Keratinocyte (primary cell): ENCODE measurements around the gene CLINT1. TPM values are rescaled to one million over a fixed set of nuclear protein-coding genes. Genes with fewer than 3 reads are reported as not detected.

ENCODE experiments used
- DNase-seq: peaks from one replicate; pipeline ENCODE4 v3.0.0-alpha.2; 2011; ENCODE audit warnings: low read depth, missing footprints, low spot score
- FAIRE-seq: peaks from 2 replicates; lab custom pipeline; 2011; peaks lifted over from hg19 to GRCh38; lab: Jason Lieb, UNC
- H2AFZ ChIP-seq: 2 replicates; pipeline ENCODE4 v1.6.0; 2012; ENCODE audit warnings: low read length, control low read depth, inconsistent platforms; ENCODE audit not compliant: control insufficient read depth
- H3K27ac ChIP-seq: 2 replicates; pipeline ENCODE4 v1.5.1; 2011; ENCODE audit warnings: low read length; ENCODE audit not compliant: control insufficient read depth, insufficient read depth
- H3K27me3 ChIP-seq: 3 replicates; pipeline ENCODE4 v1.6.0; 2011; ENCODE audit warnings: low read length; ENCODE audit not compliant: control insufficient read depth, insufficient read depth; ENCODE audit errors: extremely low read depth
- H3K36me3 ChIP-seq, 2 experiments: 2 replicates in 1 of 2; 3 replicates in 1 of 2; pipeline ENCODE4 v1.5.1; 2011; ENCODE audit warnings: low read length in 2 of 2, mild to moderate bottlenecking in 1 of 2; ENCODE audit not compliant: control insufficient read depth in 2 of 2, insufficient read depth in 2 of 2; ENCODE audit errors: extremely low read depth in 1 of 2
- H3K4me1 ChIP-seq: 3 replicates; pipeline ENCODE4 v1.5.1; 2011; ENCODE audit warnings: low read length; ENCODE audit not compliant: control insufficient read depth, insufficient read depth; ENCODE audit errors: extremely low read depth
- H3K4me2 ChIP-seq: 3 replicates; pipeline ENCODE4 v1.6.0; 2011; ENCODE audit warnings: low read depth, low read length; ENCODE audit not compliant: control insufficient read depth, insufficient read depth; ENCODE audit errors: extremely low read depth
- H3K4me3 ChIP-seq, 3 experiments: fragments of 200-600 bp in 1 of 3; sonication (generic) in 1 of 3; 2 replicates in 2 of 3; 3 replicates in 1 of 3; pipeline ENCODE4 v1.5.1; 2011 to 2016; ENCODE audit warnings: low read length in 3 of 3, mild to moderate bottlenecking in 3 of 3, control low read depth in 2 of 3, inconsistent platforms in 1 of 3, low read depth in 1 of 3, mixed read lengths in 1 of 3, mixed run types in 1 of 3, moderate library complexity in 1 of 3; ENCODE audit not compliant: control insufficient read depth in 2 of 3, insufficient read depth in 2 of 3; ENCODE audit errors: extremely low read depth in 1 of 3
- H3K79me2 ChIP-seq: 2 replicates; pipeline ENCODE4 v1.6.0; 2012; ENCODE audit warnings: low read length; ENCODE audit not compliant: control insufficient read depth, insufficient read depth
- H3K9ac ChIP-seq: 3 replicates; pipeline ENCODE4 v1.6.0; 2011; ENCODE audit warnings: low read length; ENCODE audit not compliant: control insufficient read depth, insufficient read depth; ENCODE audit errors: extremely low read depth
- H3K9me1 ChIP-seq: 3 replicates; pipeline ENCODE4 v1.6.0; 2011; ENCODE audit warnings: low read length; ENCODE audit not compliant: control insufficient read depth, insufficient read depth; ENCODE audit errors: extremely low read depth
- H3K9me3 ChIP-seq: 2 replicates; pipeline ENCODE4 v1.5.1; 2012; ENCODE audit warnings: low read depth, low read length; ENCODE audit not compliant: control insufficient read depth
- H4K20me1 ChIP-seq: 3 replicates; pipeline ENCODE4 v1.6.0; 2011; ENCODE audit warnings: low read length; ENCODE audit not compliant: control insufficient read depth, insufficient read depth; ENCODE audit errors: extremely low read depth
- EZH2 ChIP-seq: IDR thresholded peaks from one replicate; pipeline ENCODE4 v1.6.1; 2012; ENCODE audit warnings: inconsistent platforms, mild to moderate bottlenecking, low read length, moderate library complexity
- dilution Hi-C: fragments of 300-500 bp; cut with MboI; formaldehyde crosslinking; loops from one replicate; pipeline ENCODE4 v1.7.0; 2020; ENCODE audit warnings: low sequenced_read_pairs; ENCODE audit not compliant: extremely low pct_ligation_motif_present
- polyA plus RNA-seq, 5 experiments: library from polyadenylated mRNA; depleted of rRNA in 3 of 5; stranded (reverse) in 3 of 5; stranded (forward) in 1 of 5; unstranded in 1 of 5; fragments of >200 nt; gene quantifications; 1 replicate in 1 of 5; 2 replicates in 3 of 5; 3 replicates in 1 of 5; pipeline versions ENCODE4 v1.2.1 to v1.2.3, GENCODE V29; 2011 to 2012; ENCODE audit warnings: missing spikeins in 2 of 5, low read depth in 1 of 5, low replicate concordance in 1 of 5
- TF ChIP-seq, protein P1 (sequence below), 3 experiments: IDR thresholded peaks in 1 of 3; conservative IDR thresholded peaks in 1 of 3; optimal IDR thresholded peaks in 1 of 3; 2 replicates in 2 of 3; 3 replicates in 1 of 3; pipeline versions ENCODE3 to v1.5.1; 2011; ENCODE audit warnings: low read length in 3 of 3, mild to moderate bottlenecking in 3 of 3, moderate library complexity in 2 of 3, control low read depth in 1 of 3, inconsistent platforms in 1 of 3; ENCODE audit not compliant: insufficient read depth in 2 of 3; ENCODE audit errors: extremely low read depth in 1 of 3

Gene CLINT1
- polyA plus RNA-seq, 1 donor (not counting 4 experiments of a cell fraction or from before 2014, with no cell fraction given) = 112 TPM

DNA sequence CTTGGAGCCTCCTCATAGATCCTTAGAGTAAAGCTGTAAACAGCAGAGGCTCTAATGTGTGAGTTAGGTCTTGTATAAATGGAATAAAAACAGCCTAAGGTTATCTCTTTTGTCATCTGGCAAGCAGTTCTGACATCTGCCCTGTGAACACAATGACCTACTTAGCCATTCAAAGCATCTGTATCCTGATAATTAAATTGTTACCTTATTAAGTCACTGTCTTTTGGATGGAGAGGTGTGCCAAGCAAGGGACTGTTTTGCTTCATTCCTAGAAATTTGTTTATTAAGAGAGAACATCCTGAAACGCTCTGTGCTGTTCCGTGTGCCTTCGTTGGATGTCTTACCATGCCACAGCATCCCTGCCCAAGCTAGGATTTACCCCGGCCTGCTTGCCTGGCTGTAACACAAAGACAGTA lies 113.9 kb downstream of the CLINT1 start:
- Histone ChIP-seq H3K4me3 (peak overlapping the region in 2 of 3 experiments; percentile 75 to 79), H3K27me3 (no peaks in the 10 kb centered on the region), H3K27ac (no peak overlapping the region), H3K4me2 (peak overlapping the region; percentile 87), H3K79me2 (peaks cover 6% of the 10 kb centered on the region), H3K9me3 (no peaks in the 10 kb centered on the region), H4K20me1 (no peaks in the 10 kb centered on the region), H3K4me1 (peaks cover 11% of the 10 kb centered on the region), H3K36me3 (no peaks in the 10 kb centered on the region), H3K9me1 (no peaks in the 10 kb centered on the region), H2AFZ (no peak overlapping the region), H3K9ac (no peak overlapping the region)
- FAIRE-seq (no peak), DNase-seq (no peak)
- dilution Hi-C loops = no loop called here
- no peak for TF ChIP-seq EZH2
- TF ChIP-seq, protein P1, sequence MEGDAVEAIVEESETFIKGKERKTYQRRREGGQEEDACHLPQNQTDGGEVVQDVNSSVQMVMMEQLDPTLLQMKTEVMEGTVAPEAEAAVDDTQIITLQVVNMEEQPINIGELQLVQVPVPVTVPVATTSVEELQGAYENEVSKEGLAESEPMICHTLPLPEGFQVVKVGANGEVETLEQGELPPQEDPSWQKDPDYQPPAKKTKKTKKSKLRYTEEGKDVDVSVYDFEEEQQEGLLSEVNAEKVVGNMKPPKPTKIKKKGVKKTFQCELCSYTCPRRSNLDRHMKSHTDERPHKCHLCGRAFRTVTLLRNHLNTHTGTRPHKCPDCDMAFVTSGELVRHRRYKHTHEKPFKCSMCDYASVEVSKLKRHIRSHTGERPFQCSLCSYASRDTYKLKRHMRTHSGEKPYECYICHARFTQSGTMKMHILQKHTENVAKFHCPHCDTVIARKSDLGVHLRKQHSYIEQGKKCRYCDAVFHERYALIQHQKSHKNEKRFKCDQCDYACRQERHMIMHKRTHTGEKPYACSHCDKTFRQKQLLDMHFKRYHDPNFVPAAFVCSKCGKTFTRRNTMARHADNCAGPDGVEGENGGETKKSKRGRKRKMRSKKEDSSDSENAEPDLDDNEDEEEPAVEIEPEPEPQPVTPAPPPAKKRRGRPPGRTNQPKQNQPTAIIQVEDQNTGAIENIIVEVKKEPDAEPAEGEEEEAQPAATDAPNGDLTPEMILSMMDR (optimal IDR thresholded peaks at IDR 0.05 in 1 of 3, IDR thresholded peaks at IDR 0.05 in 1 of 3, conservative IDR thresholded peaks at IDR 0.05 in 1 of 3; ENCODE audit: extremely low read depth in 1 of 3, insufficient read depth in 2 of 3, low read length in 3 of 3) = no peak

DNA sequence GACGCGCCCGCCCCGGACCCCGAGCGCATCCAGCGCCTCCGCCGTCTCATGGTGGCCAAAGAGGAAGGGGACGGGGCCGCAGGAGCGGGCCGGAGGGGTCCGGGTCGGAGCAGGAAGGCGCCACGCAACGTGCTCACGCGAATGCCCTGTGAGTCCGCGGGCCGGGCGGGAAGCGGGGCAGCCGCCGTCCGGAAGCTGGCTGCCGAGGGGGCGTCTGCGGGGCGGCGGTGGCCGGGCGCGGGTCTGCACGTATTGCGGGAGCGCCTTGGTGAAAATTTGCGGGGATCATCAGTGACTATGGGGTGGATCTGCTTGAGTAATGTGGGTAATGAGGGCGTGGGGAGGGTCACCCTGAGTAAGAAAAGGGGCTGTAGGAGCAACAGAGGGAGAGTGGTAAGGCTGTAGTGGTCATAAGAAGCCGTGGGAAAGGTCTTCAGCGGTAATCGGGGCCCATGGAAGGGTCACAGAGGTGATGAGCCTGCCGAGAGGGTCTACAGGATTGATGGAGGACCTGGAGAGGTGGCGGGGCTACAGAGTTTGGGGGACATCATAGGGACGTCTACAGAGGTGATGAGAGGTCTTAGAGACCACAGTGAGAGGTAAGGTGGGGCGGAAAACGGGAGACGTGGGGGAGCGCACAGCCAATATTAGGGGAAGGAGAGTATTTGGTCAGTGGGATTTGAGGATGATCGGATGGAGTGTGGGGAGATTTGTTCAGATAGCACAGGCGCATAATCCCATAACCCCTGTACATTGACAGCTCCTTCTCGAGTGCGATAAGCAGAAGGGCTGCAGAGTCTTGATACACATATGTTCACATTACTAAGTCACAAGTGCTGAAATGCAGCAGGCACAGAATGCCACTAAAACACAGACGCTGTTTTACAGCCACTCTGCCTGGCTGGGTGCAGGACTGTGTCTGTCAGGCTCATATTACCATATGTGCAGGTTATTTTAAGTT lies 114.6 kb downstream of the CLINT1 start:
- DNase-seq (no peak), FAIRE-seq (no peak)
- TF ChIP-seq, protein P1 (optimal IDR thresholded peaks at IDR 0.05 in 1 of 3, IDR thresholded peaks at IDR 0.05 in 1 of 3, conservative IDR thresholded peaks at IDR 0.05 in 1 of 3; ENCODE audit: extremely low read depth in 1 of 3, insufficient read depth in 2 of 3, low read length in 3 of 3) = no peak
- no peak for TF ChIP-seq EZH2
- Histone ChIP-seq H3K4me1 (peaks cover 11% of the 10 kb centered on the region), H3K27me3 (no peaks in the 10 kb centered on the region), H2AFZ (peak overlapping the region; percentile 62), H3K9me3 (no peaks in the 10 kb centered on the region), H3K36me3 (no peaks in the 10 kb centered on the region), H4K20me1 (no peaks in the 10 kb centered on the region), H3K79me2 (peaks cover 5% of the 10 kb centered on the region), H3K4me2 (peak overlapping the region; percentile 87), H3K27ac (peak overlapping the region; percentile 5), H3K9me1 (no peaks in the 10 kb centered on the region), H3K4me3 (peak overlapping the region; percentile 63 to 79 (median 75)), H3K9ac (peak overlapping the region; percentile 77)
- dilution Hi-C loops = no loop called here
